HepG2 (cell line): Measurements from ENCODE around the gene PPP1R13B. TPM values are rescaled to one million over a fixed set of nuclear protein-coding genes. Genes with fewer than 3 reads are reported as not detected.

Source experiments
- ARNT2 ChIP-seq: sonication (generic); formaldehyde crosslinking; IDR thresholded peaks from 2 replicates; pipeline ENCODE4 v1.8.0; 2022; ENCODE audit warnings: mild to moderate bottlenecking, low read depth, missing genetic modification reagents, moderate library complexity
- HOXA3 ChIP-seq: sonication (generic); formaldehyde crosslinking; IDR thresholded peaks from 2 replicates; pipeline ENCODE4 v1.5.0; 2020; ENCODE audit warnings: missing genetic modification reagents
- KLF9 ChIP-seq: IDR thresholded peaks from 2 replicates; pipeline ENCODE4 v1.6.1; 2016; ENCODE audit warnings: low read depth
- NFE2L2 ChIP-seq: fragments of 150-350 bp; IDR thresholded peaks from 2 replicates; pipeline ENCODE4 v1.6.1; 2014; ENCODE audit warnings: low read length
- NR2C2 ChIP-seq: sonication (generic); formaldehyde crosslinking; IDR thresholded peaks from 2 replicates; pipeline ENCODE4 v1.4.0; 2020; ENCODE audit warnings: missing genetic modification reagents, mild to moderate bottlenecking, moderate library complexity, borderline replicate concordance
- PLRG1 ChIP-seq: fragments of 450-650 bp; conservative IDR thresholded peaks from 2 replicates; pipeline ENCODE4 v1.6.1; 2016
- PTBP1 ChIP-seq: fragments of 200-400 bp; formaldehyde crosslinking; IDR thresholded peaks from 2 replicates; pipeline ENCODE4 v1.6.1; 2018; ENCODE audit warnings: low read length, low read depth; ENCODE audit not compliant: poor library complexity, severe bottlenecking
- SYNCRIP ChIP-seq: fragments of 200-400 bp; formaldehyde crosslinking; IDR thresholded peaks from 2 replicates; pipeline ENCODE4 v1.6.1; 2018; ENCODE audit warnings: mild to moderate bottlenecking, low read depth, low read length; ENCODE audit not compliant: insufficient read depth
- ZNF282 ChIP-seq: fragments of 450-650 bp; IDR thresholded peaks from 2 replicates; pipeline ENCODE4 v1.6.1; 2018; ENCODE audit not compliant: partially characterized antibody
- ZNF460 ChIP-seq: sonication (generic); formaldehyde crosslinking; IDR thresholded peaks from 2 replicates; pipeline ENCODE4 v1.5.1; 2020; ENCODE audit warnings: missing genetic modification reagents, mild to moderate bottlenecking, borderline replicate concordance
- ZNF7 ChIP-seq: IDR thresholded peaks from 2 replicates; pipeline ENCODE4 v1.6.1; 2016; ENCODE audit warnings: missing biosample characterization, missing genetic modification reagents
- ZNF724P ChIP-seq: sonication (generic); formaldehyde crosslinking; IDR thresholded peaks from 2 replicates; pipeline ENCODE4 v1.8.0; 2022; ENCODE audit warnings: missing genetic modification reagents, borderline replicate concordance
- ZNF775 ChIP-seq: sonication (generic); formaldehyde crosslinking; IDR thresholded peaks from 2 replicates; pipeline ENCODE4 v1.4.0; 2020; ENCODE audit warnings: missing genetic modification reagents, mild to moderate bottlenecking, moderate library complexity, borderline replicate concordance
- ZNF790 ChIP-seq: sonication (generic); formaldehyde crosslinking; IDR thresholded peaks from 2 replicates; pipeline ENCODE4 v1.8.0; 2022; ENCODE audit warnings: missing genetic modification reagents, mild to moderate bottlenecking, borderline replicate concordance
- polyA plus RNA-seq, 8 experiments: library from polyadenylated mRNA; depleted of rRNA in 3 of 8; stranded (reverse) in 7 of 8; unstranded in 1 of 8; fragments of >200 nt; fragmentation: Illumina TruSeq in 4 of 8; extraction: Trizol in 4 of 8; gene quantifications; 2 replicates each; pipeline versions ENCODE4 v1.2.1 to v1.2.3, GENCODE V29; 2011 to 2016; ENCODE audit warnings: low read depth in 4 of 8, missing spikeins in 1 of 8, mixed read lengths in 1 of 8; ENCODE audit not compliant: insufficient read depth in 1 of 8
- total RNA-seq, 5 experiments: library from RNA; depleted of rRNA; stranded (reverse); fragments of >200 nt; fragmentation: Illumina TruSeq; extraction: Trizol; gene quantifications; 2 replicates each; pipeline ENCODE4 v1.2.3, GENCODE V29; 2016; ENCODE audit warnings: low read depth in 1 of 5
- TF ChIP-seq, protein P1 (sequence below): sonication (generic); formaldehyde crosslinking; IDR thresholded peaks from 2 replicates; pipeline ENCODE4 v1.4.0; 2020; ENCODE audit warnings: missing genetic modification reagents
- TF ChIP-seq, protein P2 (sequence below): fragments of 450-650 bp; IDR thresholded peaks from 2 replicates; pipeline ENCODE4 v1.6.1; 2016
- TF ChIP-seq, protein P3 (sequence below): sonication (generic); formaldehyde crosslinking; IDR thresholded peaks from 2 replicates; pipeline ENCODE4 v1.8.1; 2023; ENCODE audit warnings: mild to moderate bottlenecking, missing genetic modification reagents
- TF ChIP-seq, protein P4 (sequence below): IDR thresholded peaks from 2 replicates; pipeline ENCODE4 v1.6.1; 2016
- TF ChIP-seq, protein P5 (sequence below): sonication (generic); formaldehyde crosslinking; IDR thresholded peaks from 2 replicates; pipeline ENCODE4 v1.4.0; 2020; ENCODE audit warnings: missing genetic modification reagents, borderline replicate concordance
- TF ChIP-seq, protein P6 (sequence below): sonication (generic); formaldehyde crosslinking; IDR thresholded peaks from 2 replicates; pipeline ENCODE4 v1.4.0; 2020; ENCODE audit warnings: missing genetic modification reagents, borderline replicate concordance

The PPP1R13B gene
- total and polyA plus RNA-seq, 2 of the 13 experiments (the other 11 are each of a cell fraction or from before 2014, with no cell fraction given): 4.6 to 9.4 TPM

DNA sequence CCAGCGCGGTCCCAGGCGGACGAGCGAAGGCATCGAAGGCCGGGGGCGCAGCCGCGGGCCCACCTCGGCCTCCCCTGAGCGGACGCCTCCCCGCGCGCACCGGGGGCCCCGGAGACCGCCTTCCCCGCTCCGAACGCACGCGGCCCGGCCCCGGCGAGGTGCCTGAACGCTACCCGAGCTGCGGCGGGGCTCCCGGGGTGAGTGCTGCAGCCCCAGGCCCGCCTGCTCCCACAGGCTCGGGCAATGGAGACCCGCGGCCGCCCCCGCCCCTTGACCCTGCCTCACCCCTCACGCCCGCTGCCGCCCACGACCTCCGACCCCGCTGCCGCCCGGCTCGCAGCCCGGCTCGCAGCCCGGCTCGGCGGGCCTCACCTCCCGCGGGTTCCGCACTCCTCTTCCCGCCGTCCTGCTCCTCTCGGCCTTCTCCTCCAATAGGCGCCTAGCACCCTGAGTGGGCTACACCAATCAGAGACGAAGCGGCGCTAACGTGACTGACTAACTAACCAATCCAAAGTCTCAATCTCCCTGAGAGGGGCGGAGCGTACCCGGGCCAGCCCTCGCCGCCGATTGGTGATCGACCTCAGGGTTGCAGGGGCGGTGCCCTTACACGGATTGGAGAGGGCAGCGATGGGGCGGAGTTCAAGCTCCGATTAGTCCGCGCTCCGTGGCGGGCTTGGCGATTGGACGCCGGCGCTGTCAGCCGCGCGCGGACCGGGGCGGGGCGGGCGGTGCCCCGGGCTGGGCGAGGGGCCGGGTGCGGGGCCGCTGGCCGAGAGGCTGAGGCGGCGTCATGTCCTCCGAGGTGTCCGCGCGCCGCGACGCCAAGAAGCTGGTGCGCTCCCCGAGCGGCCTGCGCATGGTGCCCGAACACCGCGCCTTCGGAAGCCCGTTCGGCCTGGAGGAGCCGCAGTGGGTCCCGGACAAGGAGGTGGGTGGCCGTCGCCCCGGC lies 132.0 kb downstream of the PPP1R13B start, which contains the start of the genes XRCC3 and ZFYVE21 (continued):
- TF ChIP-seq, protein P1, sequence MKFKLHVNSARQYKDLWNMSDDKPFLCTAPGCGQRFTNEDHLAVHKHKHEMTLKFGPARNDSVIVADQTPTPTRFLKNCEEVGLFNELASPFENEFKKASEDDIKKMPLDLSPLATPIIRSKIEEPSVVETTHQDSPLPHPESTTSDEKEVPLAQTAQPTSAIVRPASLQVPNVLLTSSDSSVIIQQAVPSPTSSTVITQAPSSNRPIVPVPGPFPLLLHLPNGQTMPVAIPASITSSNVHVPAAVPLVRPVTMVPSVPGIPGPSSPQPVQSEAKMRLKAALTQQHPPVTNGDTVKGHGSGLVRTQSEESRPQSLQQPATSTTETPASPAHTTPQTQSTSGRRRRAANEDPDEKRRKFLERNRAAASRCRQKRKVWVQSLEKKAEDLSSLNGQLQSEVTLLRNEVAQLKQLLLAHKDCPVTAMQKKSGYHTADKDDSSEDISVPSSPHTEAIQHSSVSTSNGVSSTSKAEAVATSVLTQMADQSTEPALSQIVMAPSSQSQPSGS (CRISPR knock-in tag): no peak
- no peak for TF ChIP-seq PTBP1
- TF ChIP-seq ZNF775: no peak
- no peak for TF ChIP-seq ZNF460
- no peak for TF ChIP-seq NFE2L2
- TF ChIP-seq, protein P2, sequence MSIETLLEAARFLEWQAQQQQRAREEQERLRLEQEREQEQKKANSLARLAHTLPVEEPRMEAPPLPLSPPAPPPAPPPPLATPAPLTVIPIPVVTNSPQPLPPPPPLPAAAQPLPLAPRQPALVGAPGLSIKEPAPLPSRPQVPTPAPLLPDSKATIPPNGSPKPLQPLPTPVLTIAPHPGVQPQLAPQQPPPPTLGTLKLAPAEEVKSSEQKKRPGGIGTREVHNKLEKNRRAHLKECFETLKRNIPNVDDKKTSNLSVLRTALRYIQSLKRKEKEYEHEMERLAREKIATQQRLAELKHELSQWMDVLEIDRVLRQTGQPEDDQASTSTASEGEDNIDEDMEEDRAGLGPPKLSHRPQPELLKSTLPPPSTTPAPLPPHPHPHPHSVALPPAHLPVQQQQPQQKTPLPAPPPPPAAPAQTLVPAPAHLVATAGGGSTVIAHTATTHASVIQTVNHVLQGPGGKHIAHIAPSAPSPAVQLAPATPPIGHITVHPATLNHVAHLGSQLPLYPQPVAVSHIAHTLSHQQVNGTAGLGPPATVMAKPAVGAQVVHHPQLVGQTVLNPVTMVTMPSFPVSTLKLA: no peak
- no peak for TF ChIP-seq SYNCRIP
- no peak for TF ChIP-seq ZNF7 (CRISPR knock-in tag)
- TF ChIP-seq NR2C2: peak; percentile 93
- no peak for TF ChIP-seq ZNF282
- TF ChIP-seq KLF9 (CRISPR knock-in tag): no peak
- TF ChIP-seq ZNF724P (CRISPR knock-in tag): peak; percentile 56; the same call in 1 of the 2 replicates
- TF ChIP-seq HOXA3 (CRISPR knock-in tag): peak; percentile 60
- TF ChIP-seq ZNF790: no peak; the same call in 1 of the 2 replicates
- TF ChIP-seq, protein P3, sequence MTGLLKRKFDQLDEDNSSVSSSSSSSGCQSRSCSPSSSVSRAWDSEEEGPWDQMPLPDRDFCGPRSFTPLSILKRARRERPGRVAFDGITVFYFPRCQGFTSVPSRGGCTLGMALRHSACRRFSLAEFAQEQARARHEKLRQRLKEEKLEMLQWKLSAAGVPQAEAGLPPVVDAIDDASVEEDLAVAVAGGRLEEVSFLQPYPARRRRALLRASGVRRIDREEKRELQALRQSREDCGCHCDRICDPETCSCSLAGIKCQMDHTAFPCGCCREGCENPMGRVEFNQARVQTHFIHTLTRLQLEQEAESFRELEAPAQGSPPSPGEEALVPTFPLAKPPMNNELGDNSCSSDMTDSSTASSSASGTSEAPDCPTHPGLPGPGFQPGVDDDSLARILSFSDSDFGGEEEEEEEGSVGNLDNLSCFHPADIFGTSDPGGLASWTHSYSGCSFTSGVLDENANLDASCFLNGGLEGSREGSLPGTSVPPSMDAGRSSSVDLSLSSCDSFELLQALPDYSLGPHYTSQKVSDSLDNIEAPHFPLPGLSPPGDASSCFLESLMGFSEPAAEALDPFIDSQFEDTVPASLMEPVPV (CRISPR knock-in tag): no peak
- TF ChIP-seq ARNT2 (CRISPR knock-in tag): peak; percentile 59
- TF ChIP-seq, protein P4, sequence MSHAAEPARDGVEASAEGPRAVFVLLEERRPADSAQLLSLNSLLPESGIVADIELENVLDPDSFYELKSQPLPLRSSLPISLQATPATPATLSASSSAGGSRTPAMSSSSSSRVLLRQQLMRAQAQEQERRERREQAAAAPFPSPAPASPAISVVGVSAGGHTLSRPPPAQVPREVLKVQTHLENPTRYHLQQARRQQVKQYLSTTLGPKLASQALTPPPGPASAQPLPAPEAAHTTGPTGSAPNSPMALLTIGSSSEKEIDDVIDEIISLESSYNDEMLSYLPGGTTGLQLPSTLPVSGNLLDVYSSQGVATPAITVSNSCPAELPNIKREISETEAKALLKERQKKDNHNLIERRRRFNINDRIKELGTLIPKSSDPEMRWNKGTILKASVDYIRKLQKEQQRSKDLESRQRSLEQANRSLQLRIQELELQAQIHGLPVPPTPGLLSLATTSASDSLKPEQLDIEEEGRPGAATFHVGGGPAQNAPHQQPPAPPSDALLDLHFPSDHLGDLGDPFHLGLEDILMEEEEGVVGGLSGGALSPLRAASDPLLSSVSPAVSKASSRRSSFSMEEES (CRISPR knock-in tag): no peak
- TF ChIP-seq, protein P5, sequence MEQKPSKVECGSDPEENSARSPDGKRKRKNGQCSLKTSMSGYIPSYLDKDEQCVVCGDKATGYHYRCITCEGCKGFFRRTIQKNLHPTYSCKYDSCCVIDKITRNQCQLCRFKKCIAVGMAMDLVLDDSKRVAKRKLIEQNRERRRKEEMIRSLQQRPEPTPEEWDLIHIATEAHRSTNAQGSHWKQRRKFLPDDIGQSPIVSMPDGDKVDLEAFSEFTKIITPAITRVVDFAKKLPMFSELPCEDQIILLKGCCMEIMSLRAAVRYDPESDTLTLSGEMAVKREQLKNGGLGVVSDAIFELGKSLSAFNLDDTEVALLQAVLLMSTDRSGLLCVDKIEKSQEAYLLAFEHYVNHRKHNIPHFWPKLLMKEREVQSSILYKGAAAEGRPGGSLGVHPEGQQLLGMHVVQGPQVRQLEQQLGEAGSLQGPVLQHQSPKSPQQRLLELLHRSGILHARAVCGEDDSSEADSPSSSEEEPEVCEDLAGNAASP: no peak
- TF ChIP-seq, protein P6, sequence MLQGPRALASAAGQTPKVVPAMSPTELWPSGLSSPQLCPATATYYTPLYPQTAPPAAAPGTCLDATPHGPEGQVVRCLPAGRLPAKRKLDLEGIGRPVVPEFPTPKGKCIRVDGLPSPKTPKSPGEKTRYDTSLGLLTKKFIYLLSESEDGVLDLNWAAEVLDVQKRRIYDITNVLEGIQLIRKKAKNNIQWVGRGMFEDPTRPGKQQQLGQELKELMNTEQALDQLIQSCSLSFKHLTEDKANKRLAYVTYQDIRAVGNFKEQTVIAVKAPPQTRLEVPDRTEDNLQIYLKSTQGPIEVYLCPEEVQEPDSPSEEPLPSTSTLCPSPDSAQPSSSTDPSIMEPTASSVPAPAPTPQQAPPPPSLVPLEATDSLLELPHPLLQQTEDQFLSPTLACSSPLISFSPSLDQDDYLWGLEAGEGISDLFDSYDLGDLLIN (CRISPR knock-in tag): no peak
- no peak for TF ChIP-seq PLRG1
